GM19463 (cell line): ENCODE measurements around the gene FEM1B.

Source experiments
- ATAC-seq: cut with Tn5 transposase; IDR thresholded peaks from one replicate; pipeline ENCODE4 v1.9.1; 2021; ENCODE audit warnings: mild to moderate bottlenecking, moderate library complexity; ENCODE audit not compliant: unreplicated experiment

Gene FEM1B

GRCh38 chr15:68258692-68259091 is 18.9 kb upstream of the FEM1B start:
- ATAC-seq = no peak

GRCh38 chr15:68259883-68260282 is 17.7 kb upstream of the FEM1B start:
- no peak for ATAC-seq

- no peak for ATAC-seq
Observed at GRCh38 chr15:68261241-68261640, 16.3 kb upstream of the FEM1B start.

GRCh38 chr15:68261980-68262379 is 15.6 kb upstream of the FEM1B start:
- no peak for ATAC-seq

- ATAC-seq = no peak
Observed at GRCh38 chr15:68262514-68263356, 14.8 kb upstream of the FEM1B start.

- ATAC-seq = no peak
Observed at GRCh38 chr15:68264282-68264681, 13.3 kb upstream of the FEM1B start.

- no peak for ATAC-seq
Observed at GRCh38 chr15:68265081-68265480, 12.5 kb upstream of the FEM1B start.

GRCh38 chr15:68265674-68266073 is 11.9 kb upstream of the FEM1B start:
- no peak for ATAC-seq

GRCh38 chr15:68268405-68268804 is 9.1 kb upstream of the FEM1B start:
- ATAC-seq = no peak

- ATAC-seq = no peak
Observed at GRCh38 chr15:68271854-68272471, 5.6 kb upstream of the FEM1B start.

GRCh38 chr15:68272721-68273271 is 4.7 kb upstream of the FEM1B start:
- ATAC-seq = no peak

- no peak for ATAC-seq
Observed at GRCh38 chr15:68274201-68274848, 3.2 kb upstream of the FEM1B start.

- no peak for ATAC-seq
Observed at GRCh38 chr15:68275165-68275746, 2.3 kb upstream of the FEM1B start.

- ATAC-seq = no peak
Observed at GRCh38 chr15:68276668-68277067, 877 bp upstream of the FEM1B start.

- ATAC-seq = peak; percentile 1
Observed at GRCh38 chr15:68277131-68277602, 378 bp upstream of the FEM1B start.

GRCh38 chr15:68278345-68278594 is 725 bp downstream of the FEM1B start:
- ATAC-seq = no peak

GRCh38 chr15:68278595-68279405 is 1.3 kb downstream of the FEM1B start:
- peak; percentile 8 for ATAC-seq

GRCh38 chr15:68279779-68280753 is 2.5 kb downstream of the FEM1B start:
- no peak for ATAC-seq

GRCh38 chr15:68281008-68281407 is 3.5 kb downstream of the FEM1B start:
- no peak for ATAC-seq
